Activated CD4-positive, alpha-beta T cell treated with anti-CD3 and anti-CD28 coated beads for 1 hour (primary cell): ENCODE data around the gene CASQ1.

Experiments
- DNase-seq: peaks from one replicate; pipeline ENCODE4 v3.0.0-alpha.2; 2020

CASQ1 gene

DNA sequence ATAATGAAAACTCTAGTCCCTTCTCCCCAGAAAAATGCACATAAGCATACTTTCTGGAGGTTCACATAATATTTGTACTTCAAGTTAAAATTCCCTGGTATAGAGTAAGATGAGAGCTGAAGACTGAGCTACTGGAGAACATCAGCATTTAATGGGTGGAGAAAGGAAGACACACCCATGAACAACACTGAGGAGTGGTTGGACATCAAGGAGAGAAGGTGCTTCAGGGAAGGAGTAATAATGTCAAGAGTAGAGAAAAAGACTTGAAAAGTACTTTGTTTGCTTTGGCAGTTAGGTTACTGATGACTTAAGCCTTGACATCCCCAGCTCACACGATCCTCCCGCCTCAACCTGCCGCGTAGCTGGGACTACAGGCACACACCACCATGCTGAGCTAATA, 36.7 kb downstream of the CASQ1 start:
- no peak for DNase-seq

DNA sequence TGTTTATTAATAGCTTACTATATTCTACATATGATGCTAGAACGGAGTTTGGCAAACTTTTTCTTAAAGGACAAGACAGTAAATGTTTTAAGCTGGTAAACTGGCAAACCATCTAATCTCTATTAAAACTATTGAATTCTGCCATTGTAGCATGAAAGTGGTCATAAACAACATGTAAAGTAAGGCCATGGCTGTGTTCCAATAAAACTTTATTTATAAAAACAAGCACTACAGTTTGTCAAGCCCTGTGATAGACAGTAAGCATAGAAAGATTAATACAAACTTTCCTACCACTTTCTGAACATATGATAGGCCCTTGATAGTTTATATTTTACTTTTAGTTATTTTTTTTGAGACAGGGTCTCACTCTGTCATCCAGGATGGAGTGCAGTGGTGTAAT, 37.2 kb downstream of the CASQ1 start:
- no peak for DNase-seq

- DNase-seq: no peak
These were observed 38.1 kb downstream of the CASQ1 start for GRCh38 chr1:160228431-160228830.

DNA sequence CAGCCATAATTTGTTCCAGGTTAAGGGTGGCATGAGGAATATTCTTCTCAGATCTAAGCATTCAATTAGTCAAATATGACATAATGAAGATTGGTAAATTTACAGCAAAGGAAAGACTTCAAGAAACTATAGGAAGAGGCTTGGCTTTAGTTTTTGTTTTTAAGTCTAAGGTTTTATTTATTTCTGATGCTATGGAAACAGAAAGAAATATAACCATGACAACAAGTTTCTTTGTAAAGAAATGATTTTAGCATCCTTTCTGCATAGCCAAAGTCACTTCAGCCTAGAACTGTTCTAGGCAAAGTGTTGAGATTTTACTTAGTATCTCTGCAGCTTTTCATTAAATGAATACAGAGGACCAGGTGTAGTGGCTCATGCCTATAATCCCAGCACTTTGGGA, 42.5 kb downstream of the CASQ1 start:
- DNase-seq: no peak

GRCh38 chr1:160236806-160237205, 46.4 kb downstream of the CASQ1 start:
- no peak for DNase-seq

DNA sequence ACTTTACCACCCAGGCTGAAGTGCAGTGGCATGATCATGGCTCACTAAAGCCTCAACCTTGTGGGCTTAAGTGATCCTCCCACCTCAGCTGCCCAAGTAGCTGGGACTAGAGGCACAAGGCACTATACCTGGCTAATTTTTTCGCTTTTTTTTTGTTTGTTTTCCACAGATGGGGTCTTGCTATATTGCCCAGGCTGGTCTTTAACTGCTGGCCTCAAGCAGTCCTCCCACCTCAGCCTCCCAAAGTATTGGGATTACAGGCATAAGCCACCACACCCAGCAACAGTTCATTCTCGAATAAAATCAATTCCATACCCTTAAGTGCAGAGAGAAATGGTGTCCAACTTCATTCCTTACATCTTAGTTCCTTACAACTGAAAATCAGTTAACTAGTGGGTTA, 47.2 kb downstream of the CASQ1 start:
- DNase-seq: no peak

- DNase-seq: no peak
These were observed 48.0 kb downstream of the CASQ1 start for GRCh38 chr1:160238408-160238807.

GRCh38 chr1:160239582-160240299, 49.4 kb downstream of the CASQ1 start:
- no peak for DNase-seq

GRCh38 chr1:160243767-160244166, 53.4 kb downstream of the CASQ1 start:
- DNase-seq: no peak

- no peak for DNase-seq
These were observed 53.8 kb downstream of the CASQ1 start for GRCh38 chr1:160244209-160244608.

- DNase-seq: no peak
These were observed 55.1 kb downstream of the CASQ1 start for GRCh38 chr1:160245434-160245833.

DNA sequence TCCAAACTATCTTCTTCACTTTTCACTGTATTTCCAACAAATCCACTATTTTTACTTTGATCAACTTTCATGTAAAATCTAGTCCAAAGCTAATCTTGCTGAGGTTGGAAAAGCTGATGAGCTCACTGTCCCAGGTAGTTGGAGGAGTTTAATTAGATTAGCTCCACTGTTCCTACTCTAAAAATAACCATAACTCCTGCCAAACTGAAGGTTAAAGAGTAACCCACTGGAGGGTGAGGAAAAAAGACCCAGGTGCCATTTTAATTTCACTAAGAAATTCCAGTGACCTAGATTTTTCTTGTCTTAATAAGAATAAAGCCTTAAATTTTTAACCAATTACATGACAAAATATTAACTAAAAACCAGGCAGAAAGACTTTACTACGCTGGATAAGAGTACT, 56.7 kb downstream of the CASQ1 start:
- DNase-seq: no peak

- no peak for DNase-seq
These were observed 60.6 kb downstream of the CASQ1 start for GRCh38 chr1:160251011-160251410.
